ENCODE measurements around the gene NRIP1.
A peak's percentile ranks its signal among the peaks of the same experiment; 100 is the strongest.
"Not testable (repeated sequence)": the region's sequence is repeated elsewhere in the genome, so short reads cannot be mapped to it uniquely, and the experiment has no call there.

Gene NRIP1

DNA sequence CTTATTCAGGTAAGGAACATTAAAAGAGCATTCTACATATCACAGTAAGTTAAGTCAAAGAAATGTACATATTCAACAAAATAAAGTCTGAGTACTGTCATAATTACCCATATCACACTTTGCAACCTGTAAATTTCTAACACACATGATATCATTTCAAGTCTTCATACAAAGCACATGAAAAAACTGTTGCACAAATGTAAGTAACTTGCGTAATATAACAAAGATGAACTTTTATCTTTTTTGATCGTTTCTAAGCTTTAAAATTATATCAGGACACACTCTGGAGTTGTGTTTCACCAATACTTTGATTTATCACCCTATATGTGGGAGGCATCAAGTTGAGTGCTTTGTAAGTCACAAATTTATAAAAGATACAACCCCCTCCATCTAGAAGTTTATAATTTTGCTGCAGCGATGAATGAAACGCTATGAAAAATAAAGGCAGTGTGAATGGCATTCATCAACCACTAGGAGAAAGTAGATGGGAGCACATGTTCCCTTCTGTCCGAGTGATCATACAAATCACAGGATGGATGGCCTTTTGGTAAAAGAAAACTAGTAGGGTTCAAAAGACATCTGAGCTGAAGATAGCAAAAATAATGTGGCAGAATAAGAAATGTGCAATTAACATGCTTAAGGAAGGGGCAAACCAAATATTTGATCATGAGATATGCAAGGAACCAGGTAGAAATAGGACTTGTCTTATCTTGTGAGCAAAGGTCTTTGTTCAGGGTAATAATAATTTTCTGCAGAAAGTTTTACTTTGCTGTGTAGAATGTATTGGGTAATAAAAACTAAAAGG, 27.5 kb downstream of the NRIP1 start:
- no peak for DNase-seq

DNA sequence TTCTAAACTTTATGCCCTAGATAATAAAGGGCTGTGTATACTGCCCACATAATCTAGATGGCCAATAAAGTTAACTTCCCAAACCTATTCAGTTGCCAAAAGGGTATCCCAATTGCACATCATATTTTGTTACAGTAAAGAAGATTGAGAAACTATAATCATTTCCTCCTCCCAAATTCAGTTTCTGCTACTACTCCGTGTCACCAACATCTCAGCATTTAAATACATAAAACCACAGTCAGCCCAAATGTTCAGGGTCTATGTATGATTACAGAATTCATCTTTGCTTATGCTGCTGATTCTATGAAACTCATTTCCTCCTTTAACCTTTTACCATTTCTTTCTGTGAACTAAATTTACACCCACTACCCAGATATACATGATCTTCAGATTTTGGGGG, 28.6 kb downstream of the NRIP1 start:
- DNase-seq, result no peak

DNA sequence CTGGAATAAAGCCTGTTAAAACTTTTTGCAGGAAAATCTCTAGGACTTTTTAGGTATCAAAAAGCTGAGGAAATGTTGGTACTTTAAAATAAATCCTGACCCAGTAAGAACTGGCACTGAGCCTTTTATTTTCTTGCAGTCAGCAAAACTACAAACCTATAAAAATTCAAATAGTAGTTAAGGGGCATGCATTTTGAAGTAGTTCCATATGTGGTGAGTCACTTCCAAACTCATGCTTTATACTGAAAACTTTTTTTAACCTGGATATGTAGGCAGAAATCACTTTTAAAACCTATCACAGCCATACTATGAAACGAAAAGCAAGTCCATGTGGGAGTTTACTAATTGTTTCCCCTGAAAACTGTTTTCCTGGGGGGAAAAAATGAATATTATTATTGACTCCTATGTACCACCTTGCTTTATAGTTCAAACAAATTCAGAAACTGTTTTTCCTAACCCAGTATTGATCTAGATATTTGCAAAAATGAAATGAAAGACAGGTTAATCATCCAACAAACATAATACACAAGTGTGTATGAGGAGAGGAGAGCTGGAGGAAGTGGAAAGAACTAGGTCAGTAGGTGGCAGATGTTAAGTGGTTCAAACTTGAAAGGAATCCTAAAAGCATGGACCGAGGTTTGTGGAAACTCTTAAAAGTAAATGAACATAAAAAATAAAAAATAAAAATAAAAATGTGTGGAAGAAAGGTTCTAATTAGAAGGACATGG, 30.5 kb downstream of the NRIP1 start:
- DNase-seq, result no peak

DNA sequence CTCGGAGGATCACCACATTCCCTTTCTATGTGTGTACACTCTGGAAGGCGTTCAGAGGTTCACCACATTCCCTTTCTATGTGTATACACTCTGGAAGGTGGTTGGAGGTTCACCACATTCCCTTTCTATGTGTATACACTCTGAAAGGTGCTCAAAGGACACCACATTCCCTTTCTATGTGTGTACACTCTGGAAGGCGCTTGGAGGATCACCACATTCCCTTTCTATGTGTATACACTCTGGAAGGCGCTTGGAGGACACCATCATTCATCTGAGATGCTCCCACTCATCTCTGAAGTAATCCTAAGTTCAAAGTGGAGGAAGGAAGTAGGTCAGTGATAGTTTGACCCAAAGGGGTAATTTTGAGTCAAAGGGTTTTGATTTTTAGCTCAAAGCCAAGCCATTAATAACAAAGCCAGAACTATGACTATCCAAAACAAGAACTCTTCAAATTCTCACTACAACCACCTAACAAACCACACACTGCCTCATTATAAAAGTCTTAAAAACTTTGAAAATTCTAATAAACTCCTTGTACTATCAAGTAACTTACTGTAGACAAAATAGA, 32.9 kb downstream of the NRIP1 start:
- no peak for DNase-seq

DNA sequence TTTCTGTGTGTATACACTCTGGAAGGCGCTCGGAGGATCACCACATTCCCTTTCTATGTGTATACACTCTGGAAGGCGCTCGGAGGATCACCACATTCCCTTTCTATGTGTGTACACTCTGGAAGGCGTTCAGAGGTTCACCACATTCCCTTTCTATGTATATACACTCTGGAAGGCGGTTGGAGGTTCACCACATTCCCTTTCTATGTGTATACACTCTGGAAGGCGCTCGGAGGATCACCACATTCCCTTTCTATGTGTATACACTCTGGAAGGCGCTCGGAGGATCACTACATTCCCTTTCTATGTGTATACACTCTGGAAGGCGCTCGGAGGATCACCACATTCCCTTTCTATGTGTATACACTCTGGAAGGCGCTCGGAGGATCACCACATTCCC, 33.4 kb downstream of the NRIP1 start:
- not testable (repeated sequence) for DNase-seq

DNA sequence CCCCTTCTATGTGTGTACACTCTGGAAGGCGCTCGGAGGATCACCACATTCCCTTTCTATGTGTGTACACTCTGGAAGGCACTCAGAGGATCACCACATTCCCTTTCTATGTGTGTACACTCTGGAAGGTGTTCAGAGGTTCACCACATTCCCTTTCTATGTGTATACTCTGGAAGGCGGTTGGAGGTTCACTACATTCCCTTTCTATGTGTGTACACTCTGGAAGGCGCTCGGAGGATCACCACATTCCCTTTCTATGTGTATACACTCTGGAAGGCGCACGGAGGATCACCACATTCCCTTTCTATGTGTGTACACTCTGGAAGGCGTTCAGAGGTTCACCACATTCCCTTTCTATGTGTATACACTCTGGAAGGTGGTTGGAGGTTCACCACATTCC, 33.9 kb downstream of the NRIP1 start:
- DNase-seq, result not testable (repeated sequence)

DNA sequence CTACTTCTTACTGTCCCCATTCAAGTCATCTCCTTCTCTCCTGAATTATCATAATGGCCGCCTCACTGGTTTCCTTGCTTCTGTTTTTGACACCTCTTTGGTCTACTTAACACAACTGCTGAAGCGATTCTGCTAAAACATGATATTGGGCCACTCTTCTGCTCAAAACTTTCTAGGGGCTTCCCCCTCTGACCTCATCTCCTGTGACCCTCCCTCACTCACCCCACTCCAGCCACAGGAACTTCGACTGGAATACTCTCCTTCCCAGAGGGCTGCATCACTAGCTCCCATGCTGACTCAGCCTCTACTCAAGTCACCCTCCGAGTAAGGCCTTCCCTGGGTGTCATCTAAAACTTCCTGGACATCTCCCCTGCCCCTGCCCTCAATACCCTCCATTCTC, 35.7 kb downstream of the NRIP1 start:
- DNase-seq, result peak; percentile 27 to 59 (median 44)

DNA sequence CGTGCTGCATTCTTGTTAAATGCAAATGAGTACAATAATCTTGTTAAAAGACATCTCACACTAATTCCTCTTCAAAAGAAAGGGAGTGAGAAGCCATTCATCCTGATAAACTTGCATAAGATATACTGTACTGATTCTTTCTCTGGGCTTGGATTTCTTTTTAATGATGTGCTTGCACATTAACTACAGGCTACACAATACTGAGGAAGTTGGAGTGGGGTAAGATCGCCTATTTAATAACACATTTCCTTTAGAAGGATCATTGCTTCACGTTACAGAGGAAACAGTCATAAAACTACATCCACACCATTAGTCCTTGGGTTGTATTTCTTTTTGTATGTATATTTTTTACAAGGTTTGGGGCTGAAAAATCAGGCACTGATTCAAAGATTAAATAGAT, 36.6 kb downstream of the NRIP1 start:
- peak in 1 of 3 donors; percentile 24 for DNase-seq

DNA sequence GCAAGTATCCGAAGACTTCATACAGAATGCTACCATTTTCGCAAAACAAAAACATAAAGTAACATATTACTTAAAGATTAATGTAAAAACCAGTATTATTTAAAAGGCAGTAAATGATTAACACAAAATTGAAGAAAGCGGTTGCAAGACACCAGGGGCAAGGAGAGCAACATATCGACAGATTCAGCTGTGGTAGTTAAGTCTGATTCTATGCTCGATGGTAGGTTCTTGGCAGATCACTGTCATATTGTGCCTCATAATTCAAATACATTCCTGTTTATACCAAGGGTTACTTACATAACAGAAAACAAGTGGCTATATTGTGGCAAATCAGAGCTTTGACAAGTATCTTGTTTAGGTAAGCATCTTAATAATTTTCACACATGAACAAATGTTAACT, 37.7 kb downstream of the NRIP1 start:
- no peak for DNase-seq

DNA sequence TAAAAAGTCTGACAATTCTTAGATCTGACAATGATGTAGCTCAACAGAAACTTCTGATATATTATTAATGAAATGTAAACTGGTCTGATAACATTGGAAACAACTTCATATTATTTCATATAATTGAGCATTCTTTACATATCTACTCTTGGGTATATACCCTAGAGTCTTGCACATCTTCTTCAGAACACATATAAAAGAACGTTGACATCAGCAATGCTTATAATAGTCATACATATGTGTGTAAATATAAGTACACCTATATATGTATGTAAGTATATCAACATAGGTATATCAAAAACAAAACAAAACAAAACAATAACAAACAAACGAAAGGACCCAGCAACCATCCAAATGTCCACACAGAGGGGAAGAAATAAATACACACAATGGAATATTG, 38.4 kb downstream of the NRIP1 start:
- DNase-seq, result no peak

DNA sequence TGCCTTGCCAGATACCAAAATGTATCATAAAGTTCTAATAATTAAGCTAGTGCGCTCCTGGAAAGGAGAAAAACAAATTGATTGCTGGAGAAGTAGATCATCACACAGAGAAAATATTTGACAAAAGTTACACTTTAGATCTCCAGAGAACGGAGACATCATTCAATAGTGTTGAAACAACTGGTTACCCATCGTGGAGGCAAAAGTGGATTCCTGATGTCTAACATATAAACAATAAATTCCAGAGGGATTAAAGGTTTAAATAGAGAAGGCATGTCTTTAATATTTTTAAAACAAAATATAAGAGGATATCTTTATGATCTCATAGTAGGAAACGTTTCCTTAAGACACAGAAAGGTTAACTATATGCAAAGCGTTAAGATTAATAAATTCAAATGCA, 41.0 kb downstream of the NRIP1 start:
- DNase-seq, result no peak

DNA sequence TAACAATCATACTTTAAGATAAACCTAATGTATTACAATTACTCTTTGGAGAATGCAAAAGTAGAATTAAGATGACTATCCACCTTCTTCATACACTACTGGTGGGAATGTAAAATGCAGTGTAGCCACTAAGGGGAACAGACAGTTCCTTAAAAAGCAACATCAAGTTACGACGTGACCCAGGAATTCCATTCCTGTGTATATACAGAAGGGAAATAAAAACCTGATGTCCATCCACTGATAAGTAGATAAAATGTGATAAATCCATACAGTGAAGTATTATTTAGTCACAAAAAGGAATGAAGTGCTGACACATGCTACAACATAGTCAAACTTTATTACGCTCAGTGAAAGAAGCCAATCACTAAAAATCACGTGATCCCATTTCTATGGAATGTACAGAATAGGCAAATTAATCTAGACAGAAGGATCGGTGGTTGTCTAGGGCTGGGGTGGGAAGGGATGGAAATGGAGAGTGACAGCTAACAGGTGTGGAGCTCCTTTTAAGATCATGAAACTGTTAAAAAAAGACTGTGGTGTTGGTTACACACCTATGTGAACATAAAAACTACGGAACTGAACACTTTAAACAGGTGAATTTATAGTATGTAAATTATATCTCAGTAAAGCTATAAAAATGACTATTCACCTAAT, 42.1 kb downstream of the NRIP1 start:
- no peak for DNase-seq

DNA sequence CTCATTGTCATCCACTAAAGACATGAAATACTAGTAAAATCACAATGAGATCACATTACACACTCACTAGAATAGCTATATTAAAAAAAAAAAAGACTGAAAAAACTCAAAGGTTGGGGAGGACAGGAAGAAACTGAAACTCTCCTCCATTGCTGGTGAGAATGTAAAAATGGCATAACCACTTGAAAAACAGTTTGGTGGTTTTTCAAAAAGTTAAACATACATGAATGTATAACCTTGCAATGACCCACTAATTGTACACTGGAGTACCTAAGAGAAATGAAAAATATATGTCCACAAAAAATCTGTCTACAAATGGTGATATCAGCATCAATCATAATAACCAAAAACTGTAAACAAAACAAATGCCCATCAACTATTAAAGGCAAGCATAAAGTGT, 44.0 kb downstream of the NRIP1 start:
- DNase-seq, result no peak

DNA sequence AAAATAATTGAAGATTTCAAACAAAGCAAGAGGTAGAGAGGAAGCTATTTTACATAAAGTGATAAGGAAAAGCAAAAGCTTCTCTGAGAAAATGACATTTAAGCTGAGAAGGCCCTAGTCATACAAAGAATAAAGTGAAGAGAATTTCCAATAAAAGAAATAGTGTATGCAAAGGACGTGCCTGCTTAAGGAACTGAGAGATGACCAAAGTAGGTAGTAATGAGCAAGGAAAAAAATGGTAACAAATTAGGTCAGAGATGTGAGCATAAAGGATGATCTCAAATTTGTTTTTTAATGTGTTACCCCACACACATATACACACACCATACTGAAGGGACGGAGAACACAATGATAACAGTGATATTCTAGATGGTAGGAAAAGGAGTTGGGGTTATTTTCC, 46.4 kb downstream of the NRIP1 start:
- DNase-seq, result no peak

DNA sequence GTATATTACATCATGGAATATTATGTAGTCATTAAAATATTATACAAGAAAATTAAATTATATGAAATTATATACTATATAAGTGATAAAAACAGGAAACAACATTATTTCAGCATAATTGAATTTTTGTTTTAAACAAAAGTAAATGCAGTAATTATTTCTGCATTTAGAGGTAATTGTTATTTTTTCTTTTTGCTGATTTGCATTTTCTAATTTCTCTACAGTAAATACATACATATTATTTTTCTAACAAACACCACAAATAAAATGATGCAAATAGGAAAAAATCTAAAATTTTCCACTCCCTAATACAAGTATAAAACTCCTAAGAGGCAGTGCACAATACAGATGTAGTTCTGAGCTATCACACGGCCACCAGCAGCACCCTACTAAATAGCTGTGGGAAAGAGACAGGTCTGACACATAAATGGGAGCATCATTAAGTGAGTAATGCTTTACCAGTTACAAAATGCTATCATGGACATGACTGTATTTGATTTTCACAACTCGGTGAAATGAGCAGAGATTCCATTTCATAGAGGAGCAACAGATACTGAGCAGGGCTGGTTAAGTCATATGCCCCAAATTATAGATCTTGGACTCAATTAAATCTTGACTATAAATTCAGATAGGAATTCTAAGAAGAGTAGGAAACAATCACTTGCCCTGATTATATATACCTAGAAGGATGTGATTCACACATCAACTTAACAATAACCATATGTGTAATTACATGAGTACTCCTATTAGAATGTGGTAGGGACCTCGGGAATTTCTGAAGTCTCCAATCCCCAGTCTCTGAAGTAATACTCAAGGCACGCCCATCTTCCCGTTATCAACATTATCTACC, 49.0 kb downstream of the NRIP1 start:
- peak; percentile 28 to 60 (median 33) for DNase-seq

DNA sequence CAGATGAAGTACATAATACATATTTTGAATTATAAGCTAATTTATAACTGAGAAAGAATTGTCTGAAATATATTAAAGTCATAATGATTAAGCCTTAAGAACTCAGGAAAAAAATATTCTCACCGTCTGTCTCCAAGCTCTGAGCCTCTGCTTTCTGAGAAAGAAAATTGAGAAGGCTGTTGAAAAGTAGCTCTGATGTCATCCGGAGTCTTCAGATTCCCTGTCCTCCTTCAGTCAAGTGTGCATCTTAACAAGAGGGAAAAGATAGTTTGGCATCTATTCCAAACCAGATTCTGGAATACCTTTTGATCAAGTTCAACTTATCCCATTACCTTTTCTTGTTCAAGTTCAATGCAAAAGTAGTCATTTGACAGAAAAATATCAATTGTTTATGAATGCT, 50.6 kb downstream of the NRIP1 start:
- DNase-seq, result no peak

DNA sequence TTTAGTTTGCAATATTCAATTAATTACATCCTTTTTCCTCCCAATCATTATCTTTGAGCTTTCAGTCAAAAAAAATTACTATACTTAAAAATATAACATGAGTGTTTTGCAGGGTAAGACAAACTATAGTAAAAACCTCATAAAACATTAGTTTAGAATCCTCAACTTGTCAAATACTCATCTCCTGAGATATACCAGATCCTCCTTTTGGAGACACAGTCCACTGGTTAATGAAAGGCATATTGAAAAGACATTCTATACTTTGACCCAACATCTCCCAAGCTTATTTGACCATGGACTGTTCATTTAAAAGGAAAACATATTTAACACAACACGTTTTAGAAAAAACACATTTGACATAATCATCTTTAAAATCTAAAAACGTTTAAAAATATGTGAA, 52.8 kb downstream of the NRIP1 start:
- no peak for DNase-seq

DNA sequence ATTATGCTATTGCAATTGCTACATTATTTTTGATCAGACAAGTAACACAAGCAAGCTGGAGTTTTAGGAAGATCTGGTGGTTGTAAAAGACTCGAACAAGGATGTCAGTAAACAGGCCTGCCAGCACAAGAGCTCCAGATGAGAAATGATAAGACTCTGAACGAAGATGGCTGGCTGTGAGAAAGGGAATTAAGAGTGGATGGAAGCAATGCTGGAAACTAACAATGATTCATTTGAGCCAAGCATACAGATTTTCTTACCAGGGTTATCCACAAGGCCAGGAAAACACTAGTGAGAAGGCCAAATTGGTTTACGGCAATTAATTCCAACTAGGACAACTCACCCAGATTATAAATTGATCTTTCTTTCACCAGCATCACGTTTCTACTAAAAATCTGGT, 54.2 kb downstream of the NRIP1 start:
- no peak for DNase-seq

DNA sequence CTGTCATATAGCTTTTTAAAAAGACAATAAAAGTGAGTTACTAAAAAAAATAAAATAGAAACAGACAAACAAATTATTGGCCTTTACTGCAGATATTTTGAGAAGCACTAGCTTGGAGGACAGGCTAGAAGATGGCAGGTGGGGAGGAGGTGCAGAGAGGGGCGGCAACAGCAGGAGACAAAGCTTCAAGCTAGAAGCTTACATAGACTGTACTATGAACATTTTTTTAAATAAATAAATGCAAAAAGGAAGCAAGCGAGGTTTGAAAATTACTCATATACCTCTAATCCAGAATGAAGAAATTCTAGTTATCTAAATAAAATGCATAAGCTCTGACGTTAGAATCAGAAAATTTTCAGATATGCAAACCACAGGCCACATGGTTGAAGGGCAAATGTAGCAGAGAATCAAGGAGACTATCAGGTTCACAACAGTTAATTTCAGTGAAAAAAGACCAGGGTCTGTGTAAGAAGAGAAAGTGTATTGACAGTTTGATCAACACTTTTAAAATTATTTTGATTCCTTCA, 54.9 kb downstream of the NRIP1 start:
- no peak for DNase-seq

DNA sequence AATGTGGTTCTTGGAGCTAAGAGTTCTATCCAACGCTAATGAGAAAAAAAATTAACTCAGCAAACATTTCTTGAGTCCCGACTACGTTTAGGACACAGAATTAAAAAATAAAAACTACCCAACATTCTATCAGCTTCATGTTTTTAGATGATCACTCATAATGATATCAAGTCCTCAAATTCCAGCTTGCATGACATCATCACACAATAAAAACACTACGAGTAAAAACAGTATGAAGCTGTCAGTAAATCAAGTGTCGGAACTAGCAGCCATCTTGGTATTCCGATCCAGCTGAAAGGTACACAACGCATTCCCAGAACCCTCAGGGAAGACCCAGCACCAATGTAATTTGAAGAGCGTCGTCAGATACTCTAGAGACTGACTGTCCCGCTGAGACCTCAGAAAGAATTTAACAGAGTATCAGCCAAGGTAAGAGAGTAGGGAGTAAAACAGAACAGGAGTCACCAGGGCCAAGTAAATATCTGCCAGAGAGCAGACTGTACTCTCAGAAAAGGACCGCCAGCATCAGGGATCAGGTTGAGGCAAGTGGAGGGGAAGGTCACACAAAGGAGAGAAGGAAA, 57.0 kb downstream of the NRIP1 start:
- DNase-seq, result no peak

DNA sequence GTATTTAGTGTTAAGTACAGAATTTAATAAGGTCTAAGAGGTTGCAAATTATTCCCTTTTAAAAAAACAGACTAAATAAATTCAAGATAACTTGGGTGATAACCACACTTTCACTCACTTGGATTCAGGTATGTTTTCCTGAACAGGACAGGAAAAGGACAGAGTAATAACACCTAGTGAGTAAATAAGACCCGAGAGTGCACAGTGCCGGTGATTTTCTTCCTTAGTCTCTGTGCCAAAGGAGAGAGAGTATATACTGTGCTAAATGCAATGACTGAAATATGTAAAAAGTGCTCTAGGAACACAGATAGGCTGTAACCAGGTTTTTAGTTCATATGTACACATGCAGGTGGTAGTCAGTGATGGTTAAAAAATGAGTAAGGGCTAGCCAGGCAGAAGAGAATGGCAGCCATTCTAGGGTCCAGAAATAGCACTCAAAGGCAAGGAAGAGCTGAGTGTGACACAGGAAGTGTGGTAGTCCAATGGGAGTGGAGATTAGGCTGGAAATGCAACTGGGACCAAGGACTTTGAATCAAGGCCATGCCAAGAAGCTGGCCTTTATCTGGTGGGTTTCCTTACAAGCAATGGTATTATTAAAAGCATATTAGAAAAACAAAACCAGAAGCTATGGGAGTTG, 58.1 kb downstream of the NRIP1 start:
- no peak for DNase-seq

DNA sequence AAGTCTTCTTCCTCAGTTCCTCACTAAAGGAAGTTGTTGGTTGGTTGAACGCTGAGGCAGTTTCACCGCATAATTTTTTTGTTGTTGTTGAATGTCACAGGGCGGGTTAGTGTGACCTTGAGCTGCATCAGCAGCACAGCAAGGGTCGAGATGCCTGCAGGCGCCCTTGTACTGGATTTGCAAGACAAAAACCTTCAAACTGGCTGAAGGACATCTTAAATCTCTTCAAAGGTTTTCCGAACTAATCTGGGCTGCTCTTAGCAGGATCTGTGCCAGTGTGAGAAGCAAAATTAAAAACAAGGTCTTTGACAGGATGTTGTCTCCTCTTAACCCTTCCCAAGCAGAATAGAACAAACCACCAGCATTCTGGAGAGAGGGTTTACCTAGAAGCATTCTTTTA, 59.4 kb downstream of the NRIP1 start:
- DNase-seq, result no peak

Data from suppressor macrophage treated with lipopolysaccharide for 1 hour (primary cell).